HG02623 (cell line): ENCODE data around the gene BPIFB2.
"Not testable (repeated sequence)": the region's sequence is repeated elsewhere in the genome, so short reads cannot be mapped to it uniquely, and the experiment has no call there.

Experiments used
- ATAC-seq: cut with Tn5 transposase; IDR thresholded peaks from one replicate; pipeline ENCODE4 v1.9.1; 2021; ENCODE audit warnings: moderate library complexity; ENCODE audit not compliant: unreplicated experiment

BPIFB2 gene

GRCh38 chr20:33034115-33034514 is 26.6 kb downstream of the BPIFB2 start:
- no peak for ATAC-seq

GRCh38 chr20:33034901-33035492 is 27.5 kb downstream of the BPIFB2 start:
- ATAC-seq = no peak

GRCh38 chr20:33037456-33037855 is 30.0 kb downstream of the BPIFB2 start:
- ATAC-seq = no peak

- ATAC-seq = no peak
Measured at GRCh38 chr20:33038243-33038642, 30.7 kb downstream of the BPIFB2 start.

GRCh38 chr20:33042430-33042829 is 34.9 kb downstream of the BPIFB2 start:
- ATAC-seq = no peak

GRCh38 chr20:33042983-33043730 is 35.7 kb downstream of the BPIFB2 start:
- no peak for ATAC-seq

GRCh38 chr20:33043731-33044181 is 36.3 kb downstream of the BPIFB2 start:
- ATAC-seq = no peak

GRCh38 chr20:33045129-33045721 is 37.7 kb downstream of the BPIFB2 start:
- ATAC-seq = not testable (repeated sequence)

GRCh38 chr20:33046412-33046811 is 38.9 kb downstream of the BPIFB2 start:
- no peak for ATAC-seq

GRCh38 chr20:33051333-33051732 is 43.8 kb downstream of the BPIFB2 start:
- no peak for ATAC-seq

- ATAC-seq = no peak
Measured at GRCh38 chr20:33053291-33054106, 46.0 kb downstream of the BPIFB2 start, which contains the start of gene BPIFB3. TSS of gene BPIFB3 (plus strand) at chr20:33053903. CDS start at chr20:33055436, 1,533 bp downstream.

GRCh38 chr20:33054381-33054780 is 46.9 kb downstream of the BPIFB2 start:
- no peak for ATAC-seq

GRCh38 chr20:33054791-33055190 is 47.3 kb downstream of the BPIFB2 start:
- no peak for ATAC-seq

GRCh38 chr20:33059136-33059535 is 51.6 kb downstream of the BPIFB2 start:
- no peak for ATAC-seq

GRCh38 chr20:33059741-33060390 is 52.4 kb downstream of the BPIFB2 start:
- no peak for ATAC-seq

- ATAC-seq = no peak
Measured at GRCh38 chr20:33061658-33062028, 54.1 kb downstream of the BPIFB2 start.

- no peak for ATAC-seq
Measured at GRCh38 chr20:33062105-33062824, 54.8 kb downstream of the BPIFB2 start.

GRCh38 chr20:33062825-33063149 is 55.3 kb downstream of the BPIFB2 start:
- ATAC-seq = no peak

GRCh38 chr20:33063271-33063670 is 55.8 kb downstream of the BPIFB2 start:
- no peak for ATAC-seq

GRCh38 chr20:33064572-33065287 is 57.2 kb downstream of the BPIFB2 start:
- ATAC-seq = no peak
